ENCODE measurements around the gene KIF5C. TPM values are rescaled to one million over a fixed set of nuclear protein-coding genes. Genes with fewer than 3 reads are reported as not detected.
"Not testable (repeated sequence)": the region's sequence is repeated elsewhere in the genome, so short reads cannot be mapped to it uniquely, and the experiment has no call there.

Gene KIF5C
- total RNA-seq, 1 donor from 2014 or later = 13.3 TPM

DNA sequence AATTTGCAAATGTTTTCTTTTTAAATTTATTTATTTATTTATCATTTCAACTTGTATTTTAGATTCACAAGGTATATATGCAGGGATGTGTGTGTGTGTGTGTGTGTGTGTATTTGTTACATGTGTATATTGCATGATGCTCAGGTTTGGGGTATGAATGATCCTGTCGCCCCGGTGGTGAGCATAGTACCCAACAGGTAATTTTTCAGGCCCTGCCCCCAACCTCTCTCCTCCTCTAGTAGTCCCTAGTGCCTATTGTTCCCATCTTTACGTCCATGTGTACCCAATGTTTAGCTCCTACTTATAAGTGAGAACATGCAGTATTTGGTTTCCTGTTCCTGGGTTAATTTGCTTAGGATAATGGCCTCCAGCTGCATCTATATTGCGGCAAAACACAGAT lies 33.0 kb upstream of the KIF5C start:
- H3K9me3 ChIP-seq = no peaks in the 10 kb centered on the region
- H3K36me3 ChIP-seq = no peaks in the 10 kb centered on the region
- intact Hi-C loops (cut with DNase I) = no loop called here
- H3K4me3 ChIP-seq = no peak overlapping the region
- H3K27me3 ChIP-seq = no peaks in the 10 kb centered on the region
- H3K4me1 ChIP-seq = no peaks in the 10 kb centered on the region
- no peak overlapping the region for H3K27ac ChIP-seq
- no peak for DNase-seq (ENCODE audit: extremely low spot score in 2 of 2)
- TF ChIP-seq POLR2A (IDR thresholded peaks at IDR 0.05) = no peak
- TF ChIP-seq CTCF (IDR thresholded peaks at IDR 0.05) = no peak
- no peak for TF ChIP-seq POLR2AphosphoS5 (IDR thresholded peaks at IDR 0.05; ENCODE audit: insufficient read depth in 1 of 2, low read depth in 1 of 2)

- H3K9me3 ChIP-seq = no peaks in the 10 kb centered on the region
- H3K36me3 ChIP-seq = no peaks in the 10 kb centered on the region
- no peak for TF ChIP-seq POLR2AphosphoS5 (IDR thresholded peaks at IDR 0.05; ENCODE audit: insufficient read depth in 1 of 2, low read depth in 1 of 2)
- no peak for TF ChIP-seq POLR2A (IDR thresholded peaks at IDR 0.05)
- no peak for TF ChIP-seq CTCF (IDR thresholded peaks at IDR 0.05)
- H3K27me3 ChIP-seq = no peaks in the 10 kb centered on the region
- no peak overlapping the region for H3K4me3 ChIP-seq
- intact Hi-C loops (cut with DNase I) = no loop called here
- DNase-seq (ENCODE audit: extremely low spot score in 2 of 2) = no peak
- no peaks in the 10 kb centered on the region for H3K4me1 ChIP-seq
- H3K27ac ChIP-seq = no peak overlapping the region
Measured at GRCh38 chr2:148848146-148848545, 26.9 kb upstream of the KIF5C start.

DNA sequence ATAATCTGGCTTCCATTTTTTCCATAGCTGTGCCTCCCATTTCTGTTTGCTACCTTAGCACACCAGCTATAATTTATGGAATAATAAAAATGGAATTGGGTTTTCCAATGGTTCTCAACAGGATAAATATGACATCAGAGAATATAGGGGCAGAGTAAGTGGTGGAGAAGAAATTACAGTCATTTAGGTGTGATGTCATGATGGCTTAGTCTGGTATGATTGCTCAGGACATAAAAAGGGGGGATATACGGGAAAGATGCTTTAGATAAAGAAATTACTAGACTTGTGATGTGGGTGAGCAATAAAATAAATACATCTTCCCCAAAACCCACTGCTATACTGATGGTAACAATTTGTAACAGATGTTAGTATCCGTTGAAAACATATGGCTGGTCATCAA lies 21.6 kb upstream of the KIF5C start:
- Histone ChIP-seq H3K4me3 (no peak overlapping the region), H3K27me3 (no peaks in the 10 kb centered on the region), H3K27ac (no peak overlapping the region), H3K9me3 (no peaks in the 10 kb centered on the region), H3K4me1 (no peaks in the 10 kb centered on the region), H3K36me3 (no peaks in the 10 kb centered on the region)
- TF ChIP-seq POLR2A (IDR thresholded peaks at IDR 0.05) (no peak), CTCF (IDR thresholded peaks at IDR 0.05) (no peak), POLR2AphosphoS5 (IDR thresholded peaks at IDR 0.05; ENCODE audit: insufficient read depth in 1 of 2, low read depth in 1 of 2) (no peak)
- intact Hi-C loops (cut with DNase I) = no loop called here
- no peak for DNase-seq (ENCODE audit: extremely low spot score in 2 of 2)

DNA sequence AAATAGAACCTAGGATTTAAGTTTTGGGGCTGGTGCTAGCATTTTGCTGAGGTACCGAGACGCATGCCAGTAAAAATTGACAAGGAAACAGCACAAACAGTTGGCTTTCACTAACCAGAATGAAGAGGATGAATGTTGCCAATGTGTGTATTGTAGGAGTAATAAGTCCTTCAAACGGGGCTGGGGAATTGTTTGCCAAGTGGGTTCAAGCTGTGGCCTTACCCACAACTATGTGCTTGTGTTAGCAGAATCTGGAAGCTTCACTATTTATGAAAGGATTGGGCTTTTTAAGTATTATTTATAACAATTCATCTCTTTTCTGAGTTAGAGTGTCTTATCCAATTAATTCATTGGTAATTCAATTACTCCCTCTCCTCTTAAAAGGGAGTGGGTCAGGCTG lies 15.0 kb upstream of the KIF5C start:
- Histone ChIP-seq H3K4me1 (no peaks in the 10 kb centered on the region), H3K27me3 (no peaks in the 10 kb centered on the region), H3K36me3 (no peaks in the 10 kb centered on the region), H3K27ac (no peak overlapping the region), H3K9me3 (no peaks in the 10 kb centered on the region), H3K4me3 (no peak overlapping the region)
- intact Hi-C loops (cut with DNase I) = no loop called here
- TF ChIP-seq CTCF (IDR thresholded peaks at IDR 0.05) = no peak
- TF ChIP-seq POLR2AphosphoS5 (IDR thresholded peaks at IDR 0.05; ENCODE audit: insufficient read depth in 1 of 2, low read depth in 1 of 2) = no peak
- no peak for TF ChIP-seq POLR2A (IDR thresholded peaks at IDR 0.05)
- DNase-seq (ENCODE audit: extremely low spot score in 2 of 2) = no peak

DNA sequence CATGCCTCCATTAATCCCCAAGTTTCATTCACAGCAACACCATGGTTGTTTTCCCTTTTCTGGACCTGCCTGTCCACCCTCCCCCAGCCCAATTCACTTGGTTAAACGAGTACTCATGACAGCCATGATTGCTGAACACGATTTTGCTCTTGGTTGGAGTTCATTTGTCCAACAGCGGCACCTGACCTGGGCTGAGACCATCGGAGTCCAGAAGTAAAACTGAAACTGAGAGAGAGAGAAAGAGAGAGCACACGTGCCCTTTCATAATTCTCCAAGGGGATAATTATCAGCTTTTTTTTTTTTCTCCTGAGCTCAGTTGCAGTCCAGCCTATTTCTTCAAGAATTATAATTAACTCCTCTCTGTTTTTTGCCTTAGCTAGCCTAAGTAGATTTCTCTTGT lies 13.7 kb upstream of the KIF5C start:
- TF ChIP-seq POLR2AphosphoS5 (IDR thresholded peaks at IDR 0.05; ENCODE audit: insufficient read depth in 1 of 2, low read depth in 1 of 2) = no peak
- no peak for TF ChIP-seq CTCF (IDR thresholded peaks at IDR 0.05)
- no peak for TF ChIP-seq POLR2A (IDR thresholded peaks at IDR 0.05)
- Histone ChIP-seq H3K36me3 (no peaks in the 10 kb centered on the region), H3K4me3 (no peak overlapping the region), H3K4me1 (no peaks in the 10 kb centered on the region), H3K27me3 (no peaks in the 10 kb centered on the region), H3K9me3 (no peaks in the 10 kb centered on the region), H3K27ac (no peak overlapping the region)
- intact Hi-C loops (cut with DNase I) = no loop called here
- no peak for DNase-seq (ENCODE audit: extremely low spot score in 2 of 2)

DNA sequence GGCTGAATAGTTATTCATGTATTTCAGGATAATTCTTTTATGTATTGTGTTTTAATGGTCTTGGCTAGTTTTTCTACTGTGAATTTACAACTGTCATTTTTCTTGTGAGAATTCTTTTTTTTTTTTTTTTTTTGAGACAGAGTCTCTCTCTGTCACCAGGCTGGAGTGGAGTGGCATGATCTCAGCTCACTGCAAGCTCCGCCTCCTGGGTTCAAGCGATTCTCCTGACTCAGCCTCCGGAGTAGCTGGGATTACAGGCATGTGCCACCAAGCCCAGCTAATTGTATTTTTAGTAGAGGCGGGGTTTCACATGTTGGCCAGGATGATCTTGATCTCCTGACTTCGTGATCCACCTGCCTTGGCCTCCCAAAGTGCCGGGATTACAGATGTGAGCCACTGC lies 12.5 kb upstream of the KIF5C start:
- H3K27me3 ChIP-seq; intact Hi-C loops (cut with DNase I); DNase-seq (ENCODE audit: extremely low spot score in 2 of 2); H3K27ac ChIP-seq; H3K4me1 ChIP-seq; H3K9me3 ChIP-seq; H3K36me3 ChIP-seq; H3K4me3 ChIP-seq: not testable (repeated sequence)
